ENCODE results near the gene KAZALD1. TPM values are rescaled to one million over a fixed set of nuclear protein-coding genes. Genes with fewer than 3 reads are reported as not detected.

The KAZALD1 gene
- total RNA-seq, 1 experiment from 2014 or later, result 1.4 TPM

- H3K27me3 ChIP-seq (replicated peaks), result no peaks in the 10 kb centered on the region
- H3K4me1 ChIP-seq (replicated peaks), result peaks cover 29% of the 10 kb centered on the region
- DNase-seq (ENCODE audit: low read depth in 1 of 2, low spot score in 2 of 2), result no peak
- H3K4me3 ChIP-seq, result no peak overlapping the region
- no peak overlapping the region for H3K27ac ChIP-seq
- H3K36me3 ChIP-seq, result peaks cover 51% of the 10 kb centered on the region
- H3K9me3 ChIP-seq (replicated peaks), result no peaks in the 10 kb centered on the region
Measured at GRCh38 chr10:101035314-101035713, 26.5 kb upstream of the KAZALD1 start.

GRCh38 chr10:101035916-101036702 lies 25.7 kb upstream of the KAZALD1 start:
- no peaks in the 10 kb centered on the region for H3K9me3 ChIP-seq (replicated peaks)
- no peaks in the 10 kb centered on the region for H3K27me3 ChIP-seq (replicated peaks)
- H3K36me3 ChIP-seq, result peaks cover 51% of the 10 kb centered on the region
- DNase-seq (ENCODE audit: low read depth in 1 of 2, low spot score in 2 of 2), result no peak
- H3K27ac ChIP-seq, result no peak overlapping the region
- no peak overlapping the region for H3K4me3 ChIP-seq
- peaks cover 28% of the 10 kb centered on the region for H3K4me1 ChIP-seq (replicated peaks)

GRCh38 chr10:101036726-101037125 lies 25.1 kb upstream of the KAZALD1 start:
- no peaks in the 10 kb centered on the region for H3K9me3 ChIP-seq (replicated peaks)
- no peak overlapping the region for H3K27ac ChIP-seq
- no peak overlapping the region for H3K4me3 ChIP-seq
- DNase-seq (ENCODE audit: low read depth in 1 of 2, low spot score in 2 of 2), result no peak
- H3K36me3 ChIP-seq, result peaks cover 51% of the 10 kb centered on the region
- peaks cover 23% of the 10 kb centered on the region for H3K4me1 ChIP-seq (replicated peaks)
- no peaks in the 10 kb centered on the region for H3K27me3 ChIP-seq (replicated peaks)

- no peak for DNase-seq (ENCODE audit: low read depth in 1 of 2, low spot score in 2 of 2)
- H3K4me1 ChIP-seq (replicated peaks), result peaks cover 16% of the 10 kb centered on the region
- no peaks in the 10 kb centered on the region for H3K27me3 ChIP-seq (replicated peaks)
- no peak overlapping the region for H3K4me3 ChIP-seq
- no peak overlapping the region for H3K27ac ChIP-seq
- no peaks in the 10 kb centered on the region for H3K9me3 ChIP-seq (replicated peaks)
- H3K36me3 ChIP-seq, result peaks cover 51% of the 10 kb centered on the region
Measured at GRCh38 chr10:101038484-101038883, 23.3 kb upstream of the KAZALD1 start.

GRCh38 chr10:101040061-101040460 lies 21.7 kb upstream of the KAZALD1 start:
- H3K27ac ChIP-seq, result no peak overlapping the region
- DNase-seq (ENCODE audit: low read depth in 1 of 2, low spot score in 2 of 2), result no peak
- H3K27me3 ChIP-seq (replicated peaks), result no peaks in the 10 kb centered on the region
- H3K4me1 ChIP-seq (replicated peaks), result peaks cover 17% of the 10 kb centered on the region
- peaks cover 46% of the 10 kb centered on the region for H3K36me3 ChIP-seq
- H3K9me3 ChIP-seq (replicated peaks), result no peaks in the 10 kb centered on the region
- no peak overlapping the region for H3K4me3 ChIP-seq

- H3K9me3 ChIP-seq (replicated peaks), result no peaks in the 10 kb centered on the region
- H3K4me1 ChIP-seq (replicated peaks), result peaks cover 17% of the 10 kb centered on the region
- H3K27me3 ChIP-seq (replicated peaks), result no peaks in the 10 kb centered on the region
- no peak overlapping the region for H3K4me3 ChIP-seq
- no peak for DNase-seq (ENCODE audit: low read depth in 1 of 2, low spot score in 2 of 2)
- H3K36me3 ChIP-seq, result peaks cover 38% of the 10 kb centered on the region
- no peak overlapping the region for H3K27ac ChIP-seq
Measured at GRCh38 chr10:101040851-101041250, 20.9 kb upstream of the KAZALD1 start.

GRCh38 chr10:101041252-101041761 lies 20.5 kb upstream of the KAZALD1 start:
- Histone ChIP-seq H3K27me3 (replicated peaks) (no peaks in the 10 kb centered on the region), H3K36me3 (peaks cover 34% of the 10 kb centered on the region), H3K4me1 (replicated peaks) (peaks cover 17% of the 10 kb centered on the region), H3K9me3 (replicated peaks) (no peaks in the 10 kb centered on the region), H3K4me3 (no peak overlapping the region), H3K27ac (no peak overlapping the region)
- DNase-seq (ENCODE audit: low read depth in 1 of 2, low spot score in 2 of 2), result peak; percentile 81 to 82

GRCh38 chr10:101042118-101042517 lies 19.7 kb upstream of the KAZALD1 start:
- peaks cover 26% of the 10 kb centered on the region for H3K36me3 ChIP-seq
- no peaks in the 10 kb centered on the region for H3K9me3 ChIP-seq (replicated peaks)
- no peaks in the 10 kb centered on the region for H3K27me3 ChIP-seq (replicated peaks)
- peak overlapping the region; percentile 76 for H3K27ac ChIP-seq
- no peak for DNase-seq (ENCODE audit: low read depth in 1 of 2, low spot score in 2 of 2)
- H3K4me3 ChIP-seq, result peak overlapping the region; percentile 40
- H3K4me1 ChIP-seq (replicated peaks), result peaks cover 17% of the 10 kb centered on the region

GRCh38 chr10:101042667-101043362 lies 19.0 kb upstream of the KAZALD1 start:
- Histone ChIP-seq H3K36me3 (peaks cover 19% of the 10 kb centered on the region), H3K27ac (peak overlapping the region; percentile 76), H3K27me3 (replicated peaks) (no peaks in the 10 kb centered on the region), H3K4me1 (replicated peaks) (peaks cover 17% of the 10 kb centered on the region), H3K4me3 (peak overlapping the region; percentile 40), H3K9me3 (replicated peaks) (no peaks in the 10 kb centered on the region)
- DNase-seq (ENCODE audit: low read depth in 1 of 2, low spot score in 2 of 2), result peak; percentile 97 to 98

- peak overlapping the region; percentile 76 for H3K27ac ChIP-seq
- H3K36me3 ChIP-seq, result peaks cover 14% of the 10 kb centered on the region
- H3K4me1 ChIP-seq (replicated peaks), result peaks cover 17% of the 10 kb centered on the region
- no peaks in the 10 kb centered on the region for H3K27me3 ChIP-seq (replicated peaks)
- H3K4me3 ChIP-seq, result peak overlapping the region; percentile 40
- no peaks in the 10 kb centered on the region for H3K9me3 ChIP-seq (replicated peaks)
- DNase-seq (ENCODE audit: low read depth in 1 of 2, low spot score in 2 of 2), result no peak
Measured at GRCh38 chr10:101043363-101043707, 18.5 kb upstream of the KAZALD1 start.

- Histone ChIP-seq H3K27me3 (replicated peaks) (no peaks in the 10 kb centered on the region), H3K36me3 (peaks cover 8% of the 10 kb centered on the region), H3K4me3 (no peak overlapping the region), H3K9me3 (replicated peaks) (no peaks in the 10 kb centered on the region), H3K4me1 (replicated peaks) (peaks cover 17% of the 10 kb centered on the region), H3K27ac (no peak overlapping the region)
- DNase-seq (ENCODE audit: low read depth in 1 of 2, low spot score in 2 of 2), result no peak
Measured at GRCh38 chr10:101044117-101044516, 17.7 kb upstream of the KAZALD1 start.

GRCh38 chr10:101046332-101047238 lies 15.2 kb upstream of the KAZALD1 start:
- Histone ChIP-seq H3K27ac (no peak overlapping the region), H3K4me3 (no peak overlapping the region), H3K9me3 (replicated peaks) (no peaks in the 10 kb centered on the region), H3K36me3 (no peaks in the 10 kb centered on the region), H3K27me3 (replicated peaks) (no peaks in the 10 kb centered on the region), H3K4me1 (replicated peaks) (peaks cover 22% of the 10 kb centered on the region)
- DNase-seq (ENCODE audit: low read depth in 1 of 2, low spot score in 2 of 2), result no peak

- no peak for DNase-seq (ENCODE audit: low read depth in 1 of 2, low spot score in 2 of 2)
- H3K27ac ChIP-seq, result no peak overlapping the region
- H3K9me3 ChIP-seq (replicated peaks), result no peaks in the 10 kb centered on the region
- H3K4me1 ChIP-seq (replicated peaks), result peaks cover 26% of the 10 kb centered on the region
- no peak overlapping the region for H3K4me3 ChIP-seq
- no peaks in the 10 kb centered on the region for H3K36me3 ChIP-seq
- no peaks in the 10 kb centered on the region for H3K27me3 ChIP-seq (replicated peaks)
Measured at GRCh38 chr10:101047268-101047667, 14.5 kb upstream of the KAZALD1 start.

All from SJSA1 (cell line).